ENCODE results near the gene LRPPRC. TPM values are rescaled to one million over a fixed set of nuclear protein-coding genes. Genes with fewer than 3 reads are reported as not detected.

Gene LRPPRC
- total and polyA plus RNA-seq, 9 of the 15 experiments (the other 6 are each of a cell fraction or from before 2014, with no cell fraction given) = 41.5 to 214 (median 138) TPM

DNA sequence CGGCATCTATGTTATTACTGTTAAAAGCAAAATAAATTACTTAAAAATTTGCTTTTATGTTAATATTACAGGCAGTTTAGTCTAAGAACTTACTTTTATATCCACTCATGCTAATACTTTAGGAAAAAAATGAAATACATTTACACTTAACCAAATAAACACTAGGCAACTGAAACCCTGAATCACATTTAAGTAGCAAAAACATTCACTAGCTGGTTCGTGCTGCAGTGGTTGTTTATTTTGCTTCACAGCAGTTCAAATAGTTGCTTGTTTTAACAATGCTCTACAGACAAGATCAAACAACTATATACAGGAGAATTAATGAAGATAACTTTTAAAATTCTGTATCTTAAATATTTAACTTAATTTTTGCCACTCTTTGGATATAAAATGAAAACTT, 96.2 kb downstream of the LRPPRC start:
- H2AFZ ChIP-seq (ENCODE audit: low read depth, low read length) = no peak overlapping the region
- H3K79me2 ChIP-seq (ENCODE audit: control insufficient read depth, insufficient read depth, low read length) = no peaks in the 10 kb centered on the region
- in situ Hi-C loops (cut with MboI) (no loop called here), intact Hi-C loops (cut with micrococcal nuclease) (no loop called here)
- H3K4me1 ChIP-seq (replicated peaks in 1 of 2; ENCODE audit: control insufficient read depth in 2 of 2, insufficient read depth in 2 of 2, low read length in 2 of 2) = no peaks in the 10 kb centered on the region; a peak in 2 of 5 replicates
- H4K20me1 ChIP-seq (replicated peaks; ENCODE audit: control insufficient read depth, insufficient read depth, low read length) = no peaks in the 10 kb centered on the region
- H3K27me3 ChIP-seq (ENCODE audit: control insufficient read depth in 2 of 2, insufficient read depth in 2 of 2, low read length in 2 of 2) = no peaks in the 10 kb centered on the region
- no peak for FAIRE-seq
- H3K9me3 ChIP-seq (replicated peaks; ENCODE audit: control insufficient read depth, insufficient read depth, low read depth, low read length) = no peaks in the 10 kb centered on the region
- no peak overlapping the region for H3K9ac ChIP-seq (ENCODE audit: insufficient read depth in 1 of 2, low read depth in 2 of 2, low read length in 2 of 2)
- POLR2A ChIA-PET = no interaction called here
- no TSS peak for BruUV-seq (replicated peaks)
- TF ChIP-seq ZNF695 (CRISPR knock-in tag; IDR thresholded peaks at IDR 0.05) (no peak), KAT2B (IDR thresholded peaks at IDR 0.05; ENCODE audit: low read depth, low read length) (no peak), HNRNPH1 (optimal IDR thresholded peaks at IDR 0.05; ENCODE audit: low read depth, low read length) (no peak), CHD7 (IDR thresholded peaks at IDR 0.05; ENCODE audit: low read depth, low read length) (no peak), PTTG1 (tag; IDR thresholded peaks at IDR 0.05; ENCODE audit: low read depth) (no peak), NFE2L1 (tag; IDR thresholded peaks at IDR 0.05; ENCODE audit: borderline replicate concordance, low read depth) (no peak), ZEB2 (IDR thresholded peaks at IDR 0.05) (no peak), GATA2 (CRISPR knock-in tag; IDR thresholded peaks at IDR 0.05) (no peak)
- TF ChIP-seq, protein P1, sequence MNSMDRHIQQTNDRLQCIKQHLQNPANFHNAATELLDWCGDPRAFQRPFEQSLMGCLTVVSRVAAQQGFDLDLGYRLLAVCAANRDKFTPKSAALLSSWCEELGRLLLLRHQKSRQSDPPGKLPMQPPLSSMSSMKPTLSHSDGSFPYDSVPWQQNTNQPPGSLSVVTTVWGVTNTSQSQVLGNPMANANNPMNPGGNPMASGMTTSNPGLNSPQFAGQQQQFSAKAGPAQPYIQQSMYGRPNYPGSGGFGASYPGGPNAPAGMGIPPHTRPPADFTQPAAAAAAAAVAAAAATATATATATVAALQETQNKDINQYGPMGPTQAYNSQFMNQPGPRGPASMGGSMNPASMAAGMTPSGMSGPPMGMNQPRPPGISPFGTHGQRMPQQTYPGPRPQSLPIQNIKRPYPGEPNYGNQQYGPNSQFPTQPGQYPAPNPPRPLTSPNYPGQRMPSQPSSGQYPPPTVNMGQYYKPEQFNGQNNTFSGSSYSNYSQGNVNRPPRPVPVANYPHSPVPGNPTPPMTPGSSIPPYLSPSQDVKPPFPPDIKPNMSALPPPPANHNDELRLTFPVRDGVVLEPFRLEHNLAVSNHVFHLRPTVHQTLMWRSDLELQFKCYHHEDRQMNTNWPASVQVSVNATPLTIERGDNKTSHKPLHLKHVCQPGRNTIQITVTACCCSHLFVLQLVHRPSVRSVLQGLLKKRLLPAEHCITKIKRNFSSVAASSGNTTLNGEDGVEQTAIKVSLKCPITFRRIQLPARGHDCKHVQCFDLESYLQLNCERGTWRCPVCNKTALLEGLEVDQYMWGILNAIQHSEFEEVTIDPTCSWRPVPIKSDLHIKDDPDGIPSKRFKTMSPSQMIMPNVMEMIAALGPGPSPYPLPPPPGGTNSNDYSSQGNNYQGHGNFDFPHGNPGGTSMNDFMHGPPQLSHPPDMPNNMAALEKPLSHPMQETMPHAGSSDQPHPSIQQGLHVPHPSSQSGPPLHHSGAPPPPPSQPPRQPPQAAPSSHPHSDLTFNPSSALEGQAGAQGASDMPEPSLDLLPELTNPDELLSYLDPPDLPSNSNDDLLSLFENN (IDR thresholded peaks at IDR 0.05; ENCODE audit: low read depth in 2 of 2, low read length in 2 of 2) = no peak
- H3K36me3 ChIP-seq (ENCODE audit: control insufficient read depth, insufficient read depth, low read length) = peaks cover 97% of the 10 kb centered on the region
- H3K4me3 ChIP-seq = no peak overlapping the region
- no peaks in the 10 kb centered on the region for H3K9me1 ChIP-seq (ENCODE audit: control insufficient read depth, insufficient read depth, low read length)
- 95% methylated on average over 2 of the region's 2 CpGs for WGBS (ENCODE audit: insufficient coverage, low coverage, missing lambda C conversion rate)
- no peak overlapping the region for H3K27ac ChIP-seq (ENCODE audit: extremely low read depth, low read depth, low read length)
- ATAC-seq = no peak
- CTCF ChIA-PET (ENCODE audit: low intra/inter-chr PET ratio) = no interaction called here
- no peak overlapping the region for H3K4me2 ChIP-seq (ENCODE audit: insufficient read depth, low read length)
- no peak for DNase-seq (ENCODE audit: extremely low read depth in 1 of 4, low spot score in 3 of 4)

Data from K562 (cell line).